ENCODE results near the gene TSHZ3.

DNA sequence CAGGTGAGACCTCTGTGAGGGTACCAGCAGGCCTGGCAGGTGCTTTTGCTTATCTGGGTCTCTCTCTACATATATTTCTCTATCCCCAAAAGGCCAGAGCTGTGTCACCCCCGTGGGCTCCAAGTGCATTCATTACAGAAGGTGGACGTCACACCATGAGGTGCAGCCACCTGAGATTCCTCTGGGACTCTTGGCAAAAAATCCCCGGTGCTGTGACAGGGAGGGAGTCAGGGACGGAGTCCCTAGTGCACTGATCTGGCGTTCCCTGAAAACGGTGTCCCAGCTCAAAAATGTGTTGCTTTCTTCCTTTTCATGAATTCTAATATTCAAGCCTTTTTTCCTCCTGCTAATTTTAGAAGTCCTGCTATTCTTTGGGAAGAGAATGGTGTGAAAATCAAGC, 13.5 kb downstream of the TSHZ3 start:
- TF ChIP-seq, protein P1, sequence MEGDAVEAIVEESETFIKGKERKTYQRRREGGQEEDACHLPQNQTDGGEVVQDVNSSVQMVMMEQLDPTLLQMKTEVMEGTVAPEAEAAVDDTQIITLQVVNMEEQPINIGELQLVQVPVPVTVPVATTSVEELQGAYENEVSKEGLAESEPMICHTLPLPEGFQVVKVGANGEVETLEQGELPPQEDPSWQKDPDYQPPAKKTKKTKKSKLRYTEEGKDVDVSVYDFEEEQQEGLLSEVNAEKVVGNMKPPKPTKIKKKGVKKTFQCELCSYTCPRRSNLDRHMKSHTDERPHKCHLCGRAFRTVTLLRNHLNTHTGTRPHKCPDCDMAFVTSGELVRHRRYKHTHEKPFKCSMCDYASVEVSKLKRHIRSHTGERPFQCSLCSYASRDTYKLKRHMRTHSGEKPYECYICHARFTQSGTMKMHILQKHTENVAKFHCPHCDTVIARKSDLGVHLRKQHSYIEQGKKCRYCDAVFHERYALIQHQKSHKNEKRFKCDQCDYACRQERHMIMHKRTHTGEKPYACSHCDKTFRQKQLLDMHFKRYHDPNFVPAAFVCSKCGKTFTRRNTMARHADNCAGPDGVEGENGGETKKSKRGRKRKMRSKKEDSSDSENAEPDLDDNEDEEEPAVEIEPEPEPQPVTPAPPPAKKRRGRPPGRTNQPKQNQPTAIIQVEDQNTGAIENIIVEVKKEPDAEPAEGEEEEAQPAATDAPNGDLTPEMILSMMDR (IDR thresholded peaks at IDR 0.05), result no peak
- no peak for TF ChIP-seq POLR2A (IDR thresholded peaks at IDR 0.05)

Data from esophagus squamous epithelium (tissue), 4 donors.